Measurements from ENCODE around the gene ROMO1. TPM values are rescaled to one million over a fixed set of nuclear protein-coding genes. Genes with fewer than 3 reads are reported as not detected.

ROMO1 gene
- total and polyA plus RNA-seq, 2 of the 8 experiments (the other 6 are each of a cell fraction or from before 2014, with no cell fraction given): 164 to 702 TPM

GRCh38 chr20:35741892-35742740 lies 42.9 kb downstream of the ROMO1 start, which contains the start of gene RBM39:
RBM39 (minus strand) TSS chr20:35742260; CDS start chr20:35740874, 1,386 bp downstream.
- H2BK5ac ChIP-seq (ENCODE audit: low read depth, low read length): peak within 1 kb of the TSS; percentile 98
- no peaks in the 10 kb centered on the region for H3K27me3 ChIP-seq (replicated peaks in 1 of 4; ENCODE audit: control insufficient read depth in 3 of 4, extremely low read depth in 1 of 4, insufficient read depth in 3 of 4, low read length in 3 of 4)
- peaks cover 0 to 4% (median 4%) of the 10 kb centered on the region in 4 experiments; a peak in 3 of 7 replicates for H3K4me1 ChIP-seq (replicated peaks in 1 of 4; ENCODE audit: control insufficient read depth in 3 of 4, insufficient read depth in 4 of 4, low read length in 3 of 4)
- H3K27ac ChIP-seq (ENCODE audit: low read depth, low read length): peak within 1 kb of the TSS; percentile 98
- H3K4me3 ChIP-seq (ENCODE audit: extremely low read depth in 1 of 4, insufficient read depth in 2 of 4, low read depth in 3 of 4, low read length in 4 of 4): peak within 1 kb of the TSS; percentile 83 to 96 (median 90)
- ChIA-PET CTCF (ENCODE audit: partially characterized antibody) (interaction anchor here (0.6 to 2.5 kb wide), 17 partner anchors 13 to 212 kb away, joined by 3 to 8 read pairs (median 3); partner anchors contain the start of genes NFS1, ROMO1 and SCAND1), POLR2A (ENCODE audit: partially characterized antibody) (interaction anchor here (0.5 to 45.3 kb wide), 88 partner anchors 13 to 750 kb away, joined by 3 to 2341 read pairs (median 4); partner anchors contain the start of genes C20orf173, CEP250, CPNE1 and ERGIC3)
- peak within 1 kb of the TSS; percentile 84 for H3K18ac ChIP-seq (ENCODE audit: extremely low read depth, low read length)
- H2AK5ac ChIP-seq (ENCODE audit: low read depth, low read length): peak within 1 kb of the TSS; percentile 32; the same call in 1 of the 2 replicates
- DNase-seq (ENCODE audit: low read depth in 1 of 2, low spot score in 2 of 2) (peak; percentile 98 to 100), FAIRE-seq (peak; percentile 72)
- H3K4ac ChIP-seq (replicated peaks; ENCODE audit: insufficient read length, low read depth, low read length): peak within 1 kb of the TSS; percentile 99
- peak within 1 kb of the TSS; percentile 67 to 68 for H3K4me2 ChIP-seq (ENCODE audit: insufficient read depth in 1 of 2, low read depth in 2 of 2, low read length in 2 of 2)
- H3K79me1 ChIP-seq (ENCODE audit: low read depth, low read length): no peaks in the 10 kb centered on the region
- H2BK120ac ChIP-seq (replicated peaks; ENCODE audit: low read depth, low read length): no peak within 1 kb of the TSS
- peaks cover 11 to 37% (median 31%) of the 10 kb centered on the region in 4 experiments for H3K36me3 ChIP-seq (ENCODE audit: control insufficient read depth in 2 of 4, insufficient read depth in 4 of 4, low read length in 3 of 4)
- H3K23me2 ChIP-seq (ENCODE audit: low read depth, low read length): 0 out of 2 replicates have a peak, but pooled peaks cover 4% of the 10 kb centered on the region
- H3K56ac ChIP-seq (replicated peaks; ENCODE audit: insufficient read length, low read depth, low read length): peak within 1 kb of the TSS; percentile 86
- 2% methylated on average over 66 of the region's 66 CpGs; no CpG with 5 or more reads in 1 of the 2 experiments for whole genome bisulfite sequencing, 2 experiments (ENCODE audit: extremely low coverage in 1 of 2, insufficient coverage in 1 of 2, insufficient read length in 1 of 2, insufficient replicate concordance in 2 of 2, low coverage in 1 of 2, low lambda C conversion rate in 2 of 2, missing lambda C conversion rate in 1 of 2)
- peak within 1 kb of the TSS; percentile 100 for H4K8ac ChIP-seq (ENCODE audit: extremely low read depth, insufficient read depth, low read length)
- peak within 1 kb of the TSS; percentile 98 for H4K91ac ChIP-seq (replicated peaks; ENCODE audit: insufficient read length, low read length)
- H2BK15ac ChIP-seq (ENCODE audit: low read length): no peak within 1 kb of the TSS
- H2BK20ac ChIP-seq (ENCODE audit: low read length): no peak within 1 kb of the TSS
- H4K20me1 ChIP-seq (replicated peaks in 1 of 2; ENCODE audit: control insufficient read depth in 1 of 2, insufficient read depth in 2 of 2, low read length in 2 of 2): peaks cover 10 to 14% of the 10 kb centered on the region in 2 experiments
- no peak within 1 kb of the TSS for H3K23ac ChIP-seq (ENCODE audit: insufficient read length)
- peak within 1 kb of the TSS; percentile 95 for H4K5ac ChIP-seq (ENCODE audit: insufficient read length, low read depth, low read length)
- H3K79me2 ChIP-seq (ENCODE audit: control insufficient read depth in 1 of 2, insufficient read depth in 2 of 2, low read length in 2 of 2): peaks cover 26 to 53% of the 10 kb centered on the region in 2 experiments
- no peaks in the 10 kb centered on the region for H3K9me3 ChIP-seq (ENCODE audit: insufficient read depth in 2 of 2, low read depth in 1 of 2, low read length in 1 of 2)
- no peak within 1 kb of the TSS for H3K14ac ChIP-seq (ENCODE audit: insufficient read length)
- peak within 1 kb of the TSS; percentile 39; the same call in 1 of the 2 replicates for H2BK12ac ChIP-seq (ENCODE audit: low read depth, low read length)
- no peak within 1 kb of the TSS for H2AFZ ChIP-seq (ENCODE audit: low read length)
- peak within 1 kb of the TSS; percentile 98 to 100 (median 99) for H3K9ac ChIP-seq (replicated peaks in 1 of 4; ENCODE audit: extremely low read depth in 1 of 4, low read depth in 3 of 4, low read length in 3 of 4)
- TF ChIP-seq HDAC2 (IDR thresholded peaks at IDR 0.05; ENCODE audit: borderline replicate concordance in 1 of 2, low read depth in 2 of 2, low read length in 2 of 2) (0 out of 4 replicates have a peak, but pooled peaks of 1 of the 2 experiments have one; percentile 26), RFX5 (IDR thresholded peaks at IDR 0.05; ENCODE audit: borderline replicate concordance, low read depth, low read length) (no peak), EP300 (IDR thresholded peaks at IDR 0.05; ENCODE audit: borderline replicate concordance in 1 of 2, low read depth in 2 of 2, low read length in 2 of 2) (peak in 1 of 2 experiments; percentile 57; a peak in 1 of 3 replicates), BCL11A (IDR thresholded peaks at IDR 0.05; ENCODE audit: low read depth in 2 of 2, low read length in 2 of 2) (no peak), CREB1 (IDR thresholded peaks at IDR 0.05) (peak; percentile 94), BACH1 (IDR thresholded peaks at IDR 0.05; ENCODE audit: low read length) (peak; percentile 74; the same call in 1 of the 2 replicates), SP1 (IDR thresholded peaks at IDR 0.05; ENCODE audit: low read depth, low read length) (peak; percentile 94)
- TF ChIP-seq, protein P1, sequence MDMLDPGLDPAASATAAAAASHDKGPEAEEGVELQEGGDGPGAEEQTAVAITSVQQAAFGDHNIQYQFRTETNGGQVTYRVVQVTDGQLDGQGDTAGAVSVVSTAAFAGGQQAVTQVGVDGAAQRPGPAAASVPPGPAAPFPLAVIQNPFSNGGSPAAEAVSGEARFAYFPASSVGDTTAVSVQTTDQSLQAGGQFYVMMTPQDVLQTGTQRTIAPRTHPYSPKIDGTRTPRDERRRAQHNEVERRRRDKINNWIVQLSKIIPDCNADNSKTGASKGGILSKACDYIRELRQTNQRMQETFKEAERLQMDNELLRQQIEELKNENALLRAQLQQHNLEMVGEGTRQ (IDR thresholded peaks at IDR 0.05; ENCODE audit: low read length): no peak
